IMR-90 (cell line): Measurements from ENCODE around the gene PNMA8C. TPM values are rescaled to one million over a fixed set of nuclear protein-coding genes. Genes with fewer than 3 reads are reported as not detected.
"Not testable (repeated sequence)": the region's sequence is repeated elsewhere in the genome, so short reads cannot be mapped to it uniquely, and the experiment has no call there.

Experiments
- ATAC-seq: fragments of 200-7000 bp; cut with Tn5 transposase; 2 replicates; pipeline ENCODE4 v1.9.1; 2020; ENCODE audit warnings: low read depth, mild to moderate bottlenecking, moderate library complexity
- BruUV-seq: library from RNA; stranded (reverse); fragments of 400-500 nt; replicated peaks from 2 replicates; lab custom pipeline; 2021; lab: Mats Ljungman, UMichigan
- CTCF ChIA-PET: fragments of 300-600 bp; formaldehyde crosslinking; extraction: SDS; loops from one replicate; lab custom pipeline; 2021; ENCODE audit warnings: antibody characterized with exemption; lab: Yijun Ruan, JAX
- POLR2A ChIA-PET: fragments of 300-600 bp; sonication (Branson Sonifier 250); formaldehyde crosslinking; loops from one replicate; lab custom pipeline; 2022; ENCODE audit warnings: antibody characterized with exemption; ENCODE audit not compliant: unreplicated experiment; lab: Charles Lee
- DNase-seq: peaks from one replicate; pipeline ENCODE4 v3.0.0; 2013
- H2AFZ ChIP-seq: replicated peaks from 2 replicates; pipeline ENCODE3; 2013; ENCODE audit warnings: low read length, mild to moderate bottlenecking; ENCODE audit not compliant: poor library complexity
- H2AK5ac ChIP-seq: 2 replicates; pipeline ENCODE4 v1.6.1; 2013; ENCODE audit warnings: low read depth, low read length, inconsistent platforms
- H2AK9ac ChIP-seq: replicated peaks from 2 replicates; pipeline ENCODE3; 2013; ENCODE audit warnings: mild to moderate bottlenecking, low read depth, low read length, moderate library complexity; ENCODE audit not compliant: poor library complexity
- H2BK120ac ChIP-seq: 2 replicates; pipeline ENCODE4 v1.6.1; 2013; ENCODE audit warnings: low read depth, low read length, inconsistent platforms
- H2BK15ac ChIP-seq: 3 replicates; pipeline ENCODE4 v1.6.1; 2013; ENCODE audit warnings: low read depth, low read length, inconsistent platforms
- H2BK20ac ChIP-seq: 2 replicates; pipeline ENCODE4 v1.6.1; 2013; ENCODE audit warnings: low read depth, mild to moderate bottlenecking, inconsistent platforms, low read length, moderate library complexity
- H2BK5ac ChIP-seq: 2 replicates; pipeline ENCODE4 v1.6.1; 2013; ENCODE audit warnings: mild to moderate bottlenecking, low read depth, low read length, inconsistent platforms; ENCODE audit not compliant: poor library complexity, severe bottlenecking
- H3K14ac ChIP-seq: replicated peaks from 2 replicates; pipeline ENCODE4 v1.6.1; 2013; ENCODE audit warnings: low read depth, low read length, inconsistent platforms
- H3K18ac ChIP-seq: 2 replicates; pipeline ENCODE4 v1.6.1; 2013; ENCODE audit warnings: low read depth, low read length, control low read depth
- H3K23ac ChIP-seq: 2 replicates; pipeline ENCODE4 v1.6.1; 2013; ENCODE audit warnings: low read depth, low read length, inconsistent platforms
- H3K27ac ChIP-seq: 2 replicates; pipeline ENCODE4 v1.5.1; 2013; ENCODE audit warnings: mild to moderate bottlenecking, control low read depth, low read length; ENCODE audit not compliant: insufficient read depth
- H3K27me3 ChIP-seq: 2 replicates; pipeline ENCODE4 v1.6.1; 2013; ENCODE audit warnings: low read length; ENCODE audit not compliant: control insufficient read depth, insufficient read depth
- H3K36me3 ChIP-seq: 2 replicates; pipeline ENCODE4 v1.6.1; 2013; ENCODE audit warnings: low read length, mixed read lengths; ENCODE audit not compliant: control insufficient read depth, insufficient read depth
- H3K4ac ChIP-seq: 2 replicates; pipeline ENCODE4 v1.6.1; 2013; ENCODE audit warnings: low read depth, low read length, inconsistent platforms
- H3K4me1 ChIP-seq: 2 replicates; pipeline ENCODE4 v1.6.1; 2013; ENCODE audit warnings: low read length, mixed read lengths; ENCODE audit not compliant: control insufficient read depth, insufficient read depth
- H3K4me2 ChIP-seq: 2 replicates; pipeline ENCODE4 v1.6.1; 2013; ENCODE audit warnings: low read depth, mild to moderate bottlenecking, control low read depth, low read length, moderate library complexity
- H3K4me3 ChIP-seq: 2 replicates; pipeline ENCODE4 v1.5.1; 2013; ENCODE audit warnings: low read depth, mild to moderate bottlenecking, control low read depth, low read length, moderate library complexity; ENCODE audit not compliant: insufficient read depth
- H3K56ac ChIP-seq: 2 replicates; pipeline ENCODE4 v1.6.1; 2013; ENCODE audit warnings: low read length, inconsistent platforms; ENCODE audit not compliant: insufficient read depth; ENCODE audit errors: extremely low read depth
- H3K79me1 ChIP-seq, 2 experiments: 2 replicates each; pipeline ENCODE4 v1.6.1; 2013; ENCODE audit warnings: low read length in 2 of 2, inconsistent platforms in 1 of 2, low read depth in 1 of 2
- H3K9ac ChIP-seq: 2 replicates; pipeline ENCODE4 v1.6.1; 2013; ENCODE audit warnings: low read depth, low read length, control low read depth
- H3K9me1 ChIP-seq: 2 replicates; pipeline ENCODE4 v1.6.1; 2013; ENCODE audit warnings: low read length, inconsistent platforms; ENCODE audit not compliant: insufficient read depth
- H3K9me3 ChIP-seq: 2 replicates; pipeline ENCODE4 v1.6.1; 2013; ENCODE audit warnings: low read length; ENCODE audit not compliant: control insufficient read depth, insufficient read depth
- H4K20me1 ChIP-seq: 2 replicates; pipeline ENCODE4 v1.6.1; 2013; ENCODE audit warnings: low read length, inconsistent platforms; ENCODE audit not compliant: insufficient read depth
- H4K5ac ChIP-seq: 2 replicates; pipeline ENCODE4 v1.6.1; 2013; ENCODE audit warnings: mild to moderate bottlenecking, low read depth, low read length, control low read depth
- H4K8ac ChIP-seq, 2 experiments: 2 replicates each; pipeline ENCODE4 v1.6.1; 2013; ENCODE audit warnings: low read depth in 2 of 2, low read length in 2 of 2, control low read depth in 1 of 2, inconsistent platforms in 1 of 2
- H4K91ac ChIP-seq: 2 replicates; pipeline ENCODE4 v1.6.1; 2013; ENCODE audit warnings: low read depth, low read length, inconsistent platforms; ENCODE audit not compliant: insufficient read depth
- WGBS, 2 experiments: methylation state at CpG; one replicate each; pipeline versions ENCODE4 v1.1.5 to v1.1.7; 2013; ENCODE audit warnings: missing lambda C conversion rate in 2 of 2; ENCODE audit not compliant: insufficient read length in 1 of 2; ENCODE audit errors: extremely low coverage in 2 of 2; 5-methylcytosine and 5-hydroxymethylcytosine counted together
- dilution Hi-C: fragments of 300-500 bp; cut with HindIII; formaldehyde crosslinking; loops from one replicate; pipeline ENCODE4 v1.14.3; 2018; ENCODE audit warnings: low sequenced_read_pairs; ENCODE audit not compliant: unreplicated experiment
- in situ Hi-C: fragments of 300-500 bp; cut with MboI; formaldehyde crosslinking; loops from 3 replicates; pipeline ENCODE4 v1.14.3; 2019; ENCODE audit warnings: low sequenced_read_pairs, inconsistent platforms, mixed read lengths
- intact Hi-C: fragments of 100-400 bp; cut with micrococcal nuclease; formaldehyde crosslinking; loops from 2 replicates; pipeline ENCODE4 v1.10.0; 2022
- polyA plus RNA-seq, 3 experiments: library from polyadenylated mRNA; depleted of rRNA; stranded (reverse); fragments of >200 nt; gene quantifications; 2 replicates each; pipeline ENCODE4 v1.2.3, GENCODE V29; 2012; ENCODE audit warnings: low replicate concordance in 1 of 3
- total RNA-seq: library from RNA; depleted of rRNA; stranded (reverse); fragments of >200 nt; gene quantifications from 2 replicates; pipeline ENCODE4 v1.2.3, GENCODE V29; 2012; rRNA removed

The PNMA8C gene
- total and polyA plus RNA-seq, 2 of the 4 experiments (the other 2 are of a cell fraction), result 0.09 to 0.18 TPM

GRCh38 chr19:46375476-46376067, 53.2 kb downstream of the PNMA8C start:
- no CpG with 5 or more reads among the region's 22 CpGs for WGBS, 2 experiments
- ATAC-seq, CTCF ChIA-PET: not testable (repeated sequence)

More at GRCh38 chr19:46375476-46376067, 53.2 kb downstream of the PNMA8C start:
- Histone ChIP-seq H3K79me1 (peaks cover 42 to 86% of the 10 kb centered on the region in 2 experiments), H3K36me3 (peaks cover 19% of the 10 kb centered on the region), H3K9me1 (peaks cover 37% of the 10 kb centered on the region), H3K4me1 (peaks cover 23% of the 10 kb centered on the region), H4K20me1 (peaks cover 27% of the 10 kb centered on the region), H2AK9ac (peak overlapping the region; percentile 8)
- H3K4me3 ChIP-seq, H3K14ac ChIP-seq, H3K4me2 ChIP-seq, H3K27me3 ChIP-seq, H4K5ac ChIP-seq, H3K18ac ChIP-seq, H3K56ac ChIP-seq, H3K23ac ChIP-seq, intact Hi-C loops, H3K27ac ChIP-seq, H2AFZ ChIP-seq, H2BK120ac ChIP-seq, H2BK20ac ChIP-seq, BruUV-seq, H4K91ac ChIP-seq, H4K8ac ChIP-seq, H2BK15ac ChIP-seq, H2BK5ac ChIP-seq, DNase-seq, H3K9me3 ChIP-seq, H3K4ac ChIP-seq, dilution Hi-C loops, in situ Hi-C loops, POLR2A ChIA-PET, H2AK5ac ChIP-seq, H3K9ac ChIP-seq: not testable (repeated sequence)

Other genes with a start within 250 kb of the PNMA8C start
- gene IGFL1, start 199.2 kb downstream of the PNMA8C start, total RNA-seq, result not detected in 2 replicates
- not detected in 2 replicates for gene IGFL1, start 199.2 kb downstream of the PNMA8C start, polyA plus RNA-seq (2012; rRNA removed)
- not detected in 2 replicates for gene HIF3A, start 131.9 kb downstream of the PNMA8C start, total RNA-seq
- 0.02 and 0.19 TPM in 2 replicates for gene HIF3A, start 131.9 kb downstream of the PNMA8C start, polyA plus RNA-seq (2012; rRNA removed)
- 68.9 and 80.5 TPM in 2 replicates for gene PPP5C, start 81.8 kb downstream of the PNMA8C start, total RNA-seq
- 128 and 133 TPM in 2 replicates for gene PPP5C, start 81.8 kb downstream of the PNMA8C start, polyA plus RNA-seq (2012; rRNA removed)
- 10.2 and 10.3 TPM in 2 replicates for gene CCDC8, start 15.4 kb downstream of the PNMA8C start, total RNA-seq
- gene CCDC8, start 15.4 kb downstream of the PNMA8C start, polyA plus RNA-seq (2012; rRNA removed), result 8.9 and 9.3 TPM in 2 replicates
- 0.83 and 0.90 TPM in 2 replicates for gene PNMA8A, start 42.6 kb upstream of the PNMA8C start, total RNA-seq
- gene PNMA8A, start 42.6 kb upstream of the PNMA8C start, polyA plus RNA-seq (2012; rRNA removed), result 0.73 and 0.77 TPM in 2 replicates
- gene PNMA8B, start 66.9 kb upstream of the PNMA8C start, total RNA-seq, result under 0.01 and 0.18 TPM in 2 replicates
- 0.11 and 0.12 TPM in 2 replicates for gene PNMA8B, start 66.9 kb upstream of the PNMA8C start, polyA plus RNA-seq (2012; rRNA removed)
- gene CALM3, start 172.4 kb upstream of the PNMA8C start, total RNA-seq, result 91.6 and 197 TPM in 2 replicates
- gene CALM3, start 172.4 kb upstream of the PNMA8C start, polyA plus RNA-seq (2012; rRNA removed), result 467 and 501 TPM in 2 replicates
- gene PTGIR, start 196.2 kb upstream of the PNMA8C start, total RNA-seq, result 0.54 and 0.56 TPM in 2 replicates
- gene PTGIR, start 196.2 kb upstream of the PNMA8C start, polyA plus RNA-seq (2012; rRNA removed), result 4.9 and 5.3 TPM in 2 replicates
- gene GNG8, start 207.3 kb upstream of the PNMA8C start, total RNA-seq, result not detected in 2 replicates
- not detected in 2 replicates for gene GNG8, start 207.3 kb upstream of the PNMA8C start, polyA plus RNA-seq (2012; rRNA removed)
- gene DACT3, start 232.2 kb upstream of the PNMA8C start, total RNA-seq, result 1.6 and 1.9 TPM in 2 replicates
- gene DACT3, start 232.2 kb upstream of the PNMA8C start, polyA plus RNA-seq (2012; rRNA removed), result 4.9 and 5.7 TPM in 2 replicates